Smooth muscle cell of the pulmonary artery (primary cell): ENCODE results near the gene PLD6. TPM values are rescaled to one million over a fixed set of nuclear protein-coding genes. Genes with fewer than 3 reads are reported as not detected.

Experiments used
- total RNA-seq: library from RNA; depleted of rRNA; stranded (reverse); fragments of >200 nt; gene quantifications from 2 replicates; pipeline ENCODE4 v1.2.3, GENCODE V29; 2014

Gene PLD6, protein sequence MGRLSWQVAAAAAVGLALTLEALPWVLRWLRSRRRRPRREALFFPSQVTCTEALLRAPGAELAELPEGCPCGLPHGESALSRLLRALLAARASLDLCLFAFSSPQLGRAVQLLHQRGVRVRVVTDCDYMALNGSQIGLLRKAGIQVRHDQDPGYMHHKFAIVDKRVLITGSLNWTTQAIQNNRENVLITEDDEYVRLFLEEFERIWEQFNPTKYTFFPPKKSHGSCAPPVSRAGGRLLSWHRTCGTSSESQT
- 2.4 and 5.4 TPM in 2 replicates for total RNA-seq

DNA sequence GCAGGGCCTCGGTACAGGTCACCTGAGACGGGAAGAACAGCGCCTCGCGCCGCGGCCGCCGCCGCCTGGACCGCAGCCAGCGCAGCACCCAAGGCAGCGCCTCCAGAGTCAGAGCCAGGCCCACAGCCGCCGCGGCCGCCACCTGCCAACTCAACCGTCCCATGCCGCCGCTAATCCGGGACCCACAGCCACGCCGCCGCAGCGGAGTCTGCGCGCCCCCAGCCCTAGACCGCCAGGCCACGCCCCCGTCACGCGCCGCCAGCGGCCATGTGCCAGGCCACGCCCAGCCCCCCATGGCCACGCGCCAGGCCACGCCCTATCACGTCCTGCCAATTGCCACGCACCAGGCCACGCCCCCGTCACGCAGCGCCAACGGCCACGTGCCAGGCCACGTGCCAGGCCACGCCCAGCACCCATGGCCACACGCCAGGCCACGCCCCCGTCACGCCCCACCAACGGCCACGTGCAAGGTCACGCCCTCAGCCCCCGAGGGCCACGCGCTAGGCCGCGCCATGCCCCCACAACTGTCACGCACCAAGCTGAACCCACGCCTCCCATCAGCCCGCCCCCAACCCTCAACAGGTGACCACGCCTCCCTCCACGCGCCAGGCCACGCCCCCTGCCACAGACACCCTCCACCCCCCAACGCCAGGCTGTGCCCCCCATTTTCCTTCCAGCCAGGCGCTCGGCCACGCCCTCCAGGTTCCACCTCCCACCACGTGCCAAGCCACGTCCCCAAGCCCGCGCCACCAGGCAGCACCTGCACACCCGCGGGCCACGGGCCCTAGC lies at the start of gene PLD6:
PLD6 (minus strand) TSS at position 210 of the 789 bp plus-strand sequence; CDS start at position 163, 47 bp downstream.

DNA sequence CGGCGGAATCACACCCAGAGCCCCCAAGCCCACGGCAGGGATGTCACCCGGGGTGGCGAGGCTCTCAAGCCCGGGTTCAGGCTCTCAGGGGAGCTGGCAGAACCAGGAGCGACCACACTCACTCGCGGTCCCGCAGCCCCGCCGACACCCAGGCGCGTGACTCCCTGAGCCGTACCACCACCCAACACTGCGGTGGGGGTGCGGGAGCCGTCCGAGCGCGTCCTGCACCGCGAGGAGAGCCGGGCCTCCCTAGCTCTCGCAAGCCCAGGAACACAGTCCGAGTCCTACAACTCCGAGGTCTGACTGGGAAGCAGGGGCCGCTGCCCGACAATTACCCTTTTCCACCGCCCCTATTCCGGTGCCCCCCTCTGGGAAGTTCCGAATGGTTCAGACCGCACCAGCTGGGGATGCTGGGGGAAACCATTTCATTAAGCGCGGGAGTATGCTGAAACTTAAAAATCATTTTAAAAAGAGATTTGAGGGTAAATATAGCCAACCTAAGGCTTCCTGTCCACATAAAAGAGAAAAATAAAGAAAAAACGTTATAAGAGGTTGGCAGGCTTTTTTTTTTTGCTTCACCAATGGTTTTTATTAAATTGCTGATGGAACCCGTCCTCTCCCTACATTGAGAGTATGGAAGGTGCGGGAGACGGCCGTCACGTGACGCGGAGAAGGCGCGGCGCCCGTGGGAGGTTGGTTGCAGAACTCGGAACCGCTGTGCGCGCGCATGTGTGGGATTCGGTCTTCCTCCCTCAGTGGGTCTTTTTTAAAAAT lies 31.1 kb upstream of the PLD6 start, which contains the start of gene FLCN:
FLCN (minus strand) TSS at position 143 of the 774 bp plus-strand sequence. CDS start 9,031 bp downstream, outside the sequence.

Other genes with a start within 250 kb of the PLD6 start
- not detected in 2 replicates for gene TNFRSF13B, start 234.2 kb downstream of the PLD6 start, total RNA-seq
- gene MPRIP, start 163.9 kb downstream of the PLD6 start, total RNA-seq: 178 and 204 TPM in 2 replicates
- gene FLCN, start 30.8 kb upstream of the PLD6 start, total RNA-seq: 66.1 and 76.5 TPM in 2 replicates
- gene COPS3, start 74.9 kb upstream of the PLD6 start, total RNA-seq: 53.7 and 62.4 TPM in 2 replicates
- gene NT5M, start 97.0 kb upstream of the PLD6 start, total RNA-seq: 0.86 and 1.3 TPM in 2 replicates